MM.1S (cell line): Measurements from ENCODE around the gene DEPDC1B.

Source experiments
- DNase-seq: peaks from one replicate; pipeline ENCODE4 v3.0.0-alpha.2; 2015
- H2AFZ ChIP-seq: fragments of 300-600 bp; sonication (generic); 2 replicates; pipeline ENCODE4 v1.6.0; 2016; ENCODE audit warnings: antibody characterized with exemption, low read length
- H3F3A ChIP-seq: fragments of 300-600 bp; sonication (generic); 2 replicates; pipeline ENCODE4 v1.6.1; 2016; ENCODE audit warnings: mild to moderate bottlenecking, antibody characterized with exemption, low read length, moderate library complexity, mixed read lengths; ENCODE audit not compliant: insufficient read depth
- H3K27ac ChIP-seq: fragments of 300-600 bp; sonication (generic); 2 replicates; pipeline ENCODE4 v1.5.1; 2016; ENCODE audit warnings: mild to moderate bottlenecking, low read length
- H3K27me3 ChIP-seq: fragments of 300-600 bp; sonication (generic); replicated peaks from 2 replicates; pipeline ENCODE4 v1.6.0; 2016; ENCODE audit warnings: low read length; ENCODE audit not compliant: insufficient read depth
- H3K36me3 ChIP-seq: fragments of 300-600 bp; sonication (generic); replicated peaks from 2 replicates; pipeline ENCODE4 v1.6.1; 2016; ENCODE audit warnings: mild to moderate bottlenecking, low read length, mixed read lengths; ENCODE audit not compliant: insufficient read depth
- H3K4me1 ChIP-seq: fragments of 300-600 bp; sonication (generic); 2 replicates; pipeline ENCODE4 v1.6.1; 2016; ENCODE audit warnings: low read length, mixed read lengths
- H3K4me2 ChIP-seq: fragments of 300-600 bp; sonication (generic); 2 replicates; pipeline ENCODE4 v1.6.0; 2016; ENCODE audit warnings: low read depth, low read length
- H3K4me3 ChIP-seq: fragments of 300-600 bp; sonication (generic); 2 replicates; pipeline ENCODE4 v1.5.1; 2016; ENCODE audit warnings: low read length, mixed read lengths
- H3K79me2 ChIP-seq: fragments of 300-600 bp; sonication (generic); 2 replicates; pipeline ENCODE4 v1.6.1; 2016; ENCODE audit warnings: mixed run types, low read length, mixed read lengths
- H3K9ac ChIP-seq: fragments of 300-600 bp; sonication (generic); 2 replicates; pipeline ENCODE4 v1.6.1; 2016; ENCODE audit warnings: low read length, mixed read lengths
- H3K9me2 ChIP-seq: fragments of 300-600 bp; sonication (generic); replicated peaks from 2 replicates; pipeline ENCODE4 v1.6.1; 2016; ENCODE audit warnings: mild to moderate bottlenecking, low read length, mixed read lengths; ENCODE audit not compliant: insufficient read depth
- H3K9me3 ChIP-seq: fragments of 300-600 bp; sonication (generic); replicated peaks from 2 replicates; pipeline ENCODE4 v1.6.1; 2016; ENCODE audit warnings: mild to moderate bottlenecking, low read length, mixed read lengths; ENCODE audit not compliant: insufficient read depth
- H4K20me1 ChIP-seq: fragments of 300-600 bp; sonication (generic); 2 replicates; pipeline ENCODE4 v1.6.1; 2016; ENCODE audit warnings: mild to moderate bottlenecking, low read length, moderate library complexity, mixed read lengths; ENCODE audit not compliant: insufficient read depth
- EZH2 ChIP-seq: fragments of 300-600 bp; sonication (generic); optimal IDR thresholded peaks from 2 replicates; pipeline ENCODE3; 2017; ENCODE audit warnings: low read depth, mild to moderate bottlenecking, antibody characterized with exemption, low read length, mixed read lengths
- EZH2phosphoT487 ChIP-seq: fragments of 300-600 bp; sonication (generic); IDR thresholded peaks from 2 replicates; pipeline ENCODE4 v1.6.1; 2018; ENCODE audit warnings: antibody characterized with exemption, low read length
- TF ChIP-seq, protein P1 (sequence below): fragments of 300-600 bp; sonication (generic); IDR thresholded peaks from 2 replicates; pipeline ENCODE4 v1.5.1; 2016; ENCODE audit warnings: antibody characterized with exemption, low read length, mixed read lengths

DEPDC1B gene

DNA sequence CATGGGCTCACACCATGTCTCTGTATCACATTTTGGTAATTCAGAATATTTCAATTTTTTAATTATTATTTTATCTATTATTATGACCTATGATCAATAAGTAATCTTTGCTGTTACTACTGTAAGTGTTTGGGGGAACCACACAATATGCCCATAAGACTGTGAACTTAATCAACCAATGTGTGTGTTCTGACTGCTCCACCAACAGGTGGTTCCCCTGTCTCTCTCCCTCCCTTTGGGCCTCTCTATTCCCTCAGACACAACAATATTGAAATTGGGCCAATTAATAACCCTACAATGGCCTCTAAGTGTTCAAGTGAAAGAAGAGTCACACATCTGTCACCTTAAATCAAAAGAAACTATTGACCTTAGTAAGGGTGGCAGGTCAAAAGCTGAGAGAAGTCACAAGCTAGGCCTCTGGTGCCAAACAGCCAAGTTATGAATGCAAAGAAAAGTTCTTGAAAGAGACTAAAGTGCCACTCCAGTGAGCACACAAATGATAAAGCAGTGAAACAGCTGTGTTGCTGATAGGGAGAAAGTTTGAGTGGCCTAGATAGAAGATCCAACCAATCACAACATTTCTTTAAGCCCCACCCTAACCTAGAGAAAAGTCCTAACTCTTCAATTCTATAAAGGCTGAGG lies 88.7 kb downstream of the DEPDC1B start:
- no peaks in the 10 kb centered on the region for H3K79me2 ChIP-seq
- no peak overlapping the region for H2AFZ ChIP-seq
- no peak overlapping the region for H3K9ac ChIP-seq
- no peak overlapping the region for H3K27ac ChIP-seq
- no peaks in the 10 kb centered on the region for H3K9me3 ChIP-seq
- H3K36me3 ChIP-seq, result no peaks in the 10 kb centered on the region
- H3K4me1 ChIP-seq, result peaks cover 5% of the 10 kb centered on the region; the same call in 1 of the 2 replicates
- no peak overlapping the region for H3K4me2 ChIP-seq
- no peak overlapping the region for H3K4me3 ChIP-seq
- TF ChIP-seq, protein P1, sequence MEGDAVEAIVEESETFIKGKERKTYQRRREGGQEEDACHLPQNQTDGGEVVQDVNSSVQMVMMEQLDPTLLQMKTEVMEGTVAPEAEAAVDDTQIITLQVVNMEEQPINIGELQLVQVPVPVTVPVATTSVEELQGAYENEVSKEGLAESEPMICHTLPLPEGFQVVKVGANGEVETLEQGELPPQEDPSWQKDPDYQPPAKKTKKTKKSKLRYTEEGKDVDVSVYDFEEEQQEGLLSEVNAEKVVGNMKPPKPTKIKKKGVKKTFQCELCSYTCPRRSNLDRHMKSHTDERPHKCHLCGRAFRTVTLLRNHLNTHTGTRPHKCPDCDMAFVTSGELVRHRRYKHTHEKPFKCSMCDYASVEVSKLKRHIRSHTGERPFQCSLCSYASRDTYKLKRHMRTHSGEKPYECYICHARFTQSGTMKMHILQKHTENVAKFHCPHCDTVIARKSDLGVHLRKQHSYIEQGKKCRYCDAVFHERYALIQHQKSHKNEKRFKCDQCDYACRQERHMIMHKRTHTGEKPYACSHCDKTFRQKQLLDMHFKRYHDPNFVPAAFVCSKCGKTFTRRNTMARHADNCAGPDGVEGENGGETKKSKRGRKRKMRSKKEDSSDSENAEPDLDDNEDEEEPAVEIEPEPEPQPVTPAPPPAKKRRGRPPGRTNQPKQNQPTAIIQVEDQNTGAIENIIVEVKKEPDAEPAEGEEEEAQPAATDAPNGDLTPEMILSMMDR, result no peak
- TF ChIP-seq EZH2 (no peak), EZH2phosphoT487 (no peak)
- DNase-seq, result no peak
- no peaks in the 10 kb centered on the region for H3K27me3 ChIP-seq
- H4K20me1 ChIP-seq, result no peaks in the 10 kb centered on the region
- H3K9me2 ChIP-seq, result no peaks in the 10 kb centered on the region
- 0 out of 2 replicates have a peak, but pooled peaks cover 3% of the 10 kb centered on the region for H3F3A ChIP-seq

DNA sequence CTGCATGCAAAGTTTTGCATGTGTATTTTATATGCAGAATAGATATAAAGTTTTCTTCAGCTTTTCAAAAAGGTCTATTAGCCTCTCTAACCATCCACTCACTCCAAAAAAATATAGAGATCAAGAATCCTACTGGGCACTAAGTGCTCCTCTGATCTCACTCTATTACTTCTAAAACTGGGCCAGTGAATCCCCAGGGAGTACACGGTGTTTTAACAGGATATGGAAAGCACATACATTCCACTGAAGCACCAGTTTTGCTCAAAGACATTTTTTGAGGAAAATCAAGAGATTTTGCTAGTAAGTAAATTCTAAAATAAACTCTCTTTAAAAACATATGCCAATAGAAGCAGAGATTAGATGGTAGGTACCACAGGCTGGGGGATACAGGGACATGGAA lies 95.2 kb downstream of the DEPDC1B start:
- TF ChIP-seq EZH2 (no peak), EZH2phosphoT487 (no peak)
- TF ChIP-seq, protein P1, result no peak
- Histone ChIP-seq H3K4me2 (no peak overlapping the region), H3K79me2 (no peaks in the 10 kb centered on the region), H3K4me1 (no peaks in the 10 kb centered on the region), H3K27ac (no peak overlapping the region), H3K9me3 (no peaks in the 10 kb centered on the region), H3K36me3 (peaks cover 3% of the 10 kb centered on the region; the same call in 1 of the 2 replicates), H3F3A (no peaks in the 10 kb centered on the region), H4K20me1 (no peaks in the 10 kb centered on the region), H3K9ac (no peak overlapping the region), H3K4me3 (no peak overlapping the region), H2AFZ (no peak overlapping the region), H3K9me2 (no peaks in the 10 kb centered on the region), H3K27me3 (no peaks in the 10 kb centered on the region)
- no peak for DNase-seq

DNA sequence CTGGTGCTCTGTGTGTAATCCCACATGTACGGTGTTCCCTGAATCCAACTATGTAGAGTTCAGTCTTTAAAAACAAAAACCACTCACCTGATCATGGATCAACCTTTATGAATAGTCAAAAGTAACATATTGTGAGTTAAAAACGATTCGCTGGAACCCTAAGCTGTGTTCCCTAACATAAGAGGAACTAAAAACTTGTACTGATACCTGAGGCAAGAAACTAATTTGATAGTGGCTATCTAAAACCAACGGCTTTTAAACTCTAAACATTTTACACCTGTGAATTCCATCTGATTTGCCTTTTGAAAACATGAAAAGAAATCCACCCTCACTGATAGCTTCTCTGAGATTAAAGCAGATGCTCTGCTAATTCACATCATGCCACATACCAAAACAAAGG lies 101.5 kb downstream of the DEPDC1B start:
- H3K4me3 ChIP-seq, result 0 out of 2 replicates have a peak overlapping the region, but pooled peaks have one; percentile 6
- peak overlapping the region; percentile 50 for H3K4me2 ChIP-seq
- H3K79me2 ChIP-seq, result no peaks in the 10 kb centered on the region
- H3K9ac ChIP-seq, result peak overlapping the region; percentile 23; the same call in 1 of the 2 replicates
- H3K27me3 ChIP-seq, result no peaks in the 10 kb centered on the region
- DNase-seq, result peak; percentile 21
- H4K20me1 ChIP-seq, result no peaks in the 10 kb centered on the region
- no peaks in the 10 kb centered on the region for H3K36me3 ChIP-seq
- H3K9me3 ChIP-seq, result no peaks in the 10 kb centered on the region
- no peak overlapping the region for H2AFZ ChIP-seq
- H3K27ac ChIP-seq, result peak overlapping the region; percentile 78
- TF ChIP-seq, protein P1, result no peak
- TF ChIP-seq EZH2phosphoT487 (no peak), EZH2 (no peak)
- H3K4me1 ChIP-seq, result peaks cover 23% of the 10 kb centered on the region
- H3F3A ChIP-seq, result peaks cover 13% of the 10 kb centered on the region; the same call in 1 of the 2 replicates
- H3K9me2 ChIP-seq, result no peaks in the 10 kb centered on the region
